ENCODE measurements around the gene TMX1. TPM values are rescaled to one million over a fixed set of nuclear protein-coding genes. Genes with fewer than 3 reads are reported as not detected.
"Not testable (repeated sequence)": the region's sequence is repeated elsewhere in the genome, so short reads cannot be mapped to it uniquely, and the experiment has no call there.

The TMX1 gene
- total and polyA plus RNA-seq, 10 of the 15 experiments (the other 5 are each of a cell fraction or from before 2014, with no cell fraction given): 29.1 to 152 (median 52.0) TPM

- H3K36me3 ChIP-seq (ENCODE audit: control insufficient read depth in 2 of 2, insufficient read depth in 2 of 2, low read length in 1 of 2); H3K27me3 ChIP-seq (replicated peaks in 1 of 2; ENCODE audit: control insufficient read depth in 2 of 2, insufficient read depth in 2 of 2, low read length in 1 of 2); H3K4me2 ChIP-seq (ENCODE audit: control insufficient read depth, insufficient read depth); H4K20me1 ChIP-seq (ENCODE audit: control insufficient read depth, insufficient read depth); H2AFZ ChIP-seq (ENCODE audit: control insufficient read depth, low read depth, low read length); H3K4me3 ChIP-seq; POLR2A ChIA-PET; H3K79me2 ChIP-seq (ENCODE audit: control insufficient read depth, insufficient read depth, low read length); H3K9me3 ChIP-seq (replicated peaks; ENCODE audit: control insufficient read depth, insufficient read depth, low read length); H3K27ac ChIP-seq (ENCODE audit: control insufficient read depth, insufficient read depth); H3K4me1 ChIP-seq (ENCODE audit: control insufficient read depth, insufficient read depth, low read length); DNase-seq (ENCODE audit: low read depth, low spot score); RAD21 ChIA-PET (ENCODE audit: unreplicated experiment); H3K9ac ChIP-seq (ENCODE audit: control insufficient read depth, insufficient read depth, low read length); ATAC-seq; SMC1A ChIA-PET (ENCODE audit: uncharacterized antibody, unreplicated experiment); in situ Hi-C loops (cut with MboI); BruUV-seq (replicated peaks); FAIRE-seq: not testable (repeated sequence)
- CTCF ChIA-PET: interaction anchor here (0.7 kb wide), 1 partner anchor 55 kb away, joined by 3 read pairs; no protein-coding TSS in a partner anchor
- intact Hi-C loops (cut with micrococcal nuclease; ENCODE audit: unreplicated experiment): loop anchor here (5.0 to 10.0 kb wide), 2 partner anchors 271 to 349 kb away; partner anchors contain the start of gene ABHD12B
- 94% methylated on average over 1 of the region's 1 CpG for WGBS (ENCODE audit: insufficient coverage, insufficient replicate concordance, low lambda C conversion rate, missing lambda C conversion rate)
These were observed 16.6 kb upstream of the TMX1 start for GRCh38 chr14:51223463-51223862.

- H3K9me3 ChIP-seq (replicated peaks; ENCODE audit: control insufficient read depth, insufficient read depth, low read length): no peaks in the 10 kb centered on the region; the same call in 2 of the 3 replicates
- intact Hi-C loops (cut with micrococcal nuclease; ENCODE audit: unreplicated experiment) (loop anchor here (5.0 to 10.0 kb wide), 2 partner anchors 272 to 350 kb away; partner anchors contain the start of gene ABHD12B), in situ Hi-C loops (cut with MboI) (no loop called here)
- ChIA-PET POLR2A (no interaction called here), RAD21 (ENCODE audit: unreplicated experiment) (no interaction called here), SMC1A (ENCODE audit: uncharacterized antibody, unreplicated experiment) (no interaction called here), CTCF (no interaction called here)
- no peak overlapping the region for H3K4me3 ChIP-seq
- DNase-seq (ENCODE audit: low read depth, low spot score) (no peak), ATAC-seq (no peak), FAIRE-seq (no peak)
- no peak overlapping the region for H3K4me2 ChIP-seq (ENCODE audit: control insufficient read depth, insufficient read depth)
- no peak overlapping the region for H3K9ac ChIP-seq (ENCODE audit: control insufficient read depth, insufficient read depth, low read length)
- H3K27ac ChIP-seq (ENCODE audit: control insufficient read depth, insufficient read depth): no peak overlapping the region
- no peaks in the 10 kb centered on the region for H3K36me3 ChIP-seq (ENCODE audit: control insufficient read depth in 2 of 2, insufficient read depth in 2 of 2, low read length in 1 of 2)
- TF ChIP-seq MXI1 (IDR thresholded peaks at IDR 0.05; ENCODE audit: low read depth, low read length) (no peak), PML (IDR thresholded peaks at IDR 0.05; ENCODE audit: low read length) (no peak), FOXK2 (IDR thresholded peaks at IDR 0.05) (no peak), MAX (IDR thresholded peaks at IDR 0.05; ENCODE audit: low read depth, low read length) (no peak), KAT2A (conservative IDR thresholded peaks at IDR 0.05; ENCODE audit: control insufficient read depth, low read depth, low read length) (no peak), ZBTB40 (IDR thresholded peaks at IDR 0.05; ENCODE audit: borderline replicate concordance) (no peak), CBFB (IDR thresholded peaks at IDR 0.05; ENCODE audit: low read depth) (no peak), NR2C2 (IDR thresholded peaks at IDR 0.05; ENCODE audit: borderline replicate concordance, control insufficient read depth, insufficient read length, low read depth) (no peak), PKNOX1 (IDR thresholded peaks at IDR 0.05) (no peak), ZSCAN29 (IDR thresholded peaks at IDR 0.05) (no peak), IKZF1 (conservative IDR thresholded peaks at IDR 0.05) (no peak), SRF (IDR thresholded peaks at IDR 0.05; ENCODE audit: low read depth in 2 of 2, low read length in 2 of 2) (no peak), NBN (IDR thresholded peaks at IDR 0.05) (no peak), IRF4 (IDR thresholded peaks at IDR 0.05; ENCODE audit: low read depth, low read length) (no peak), YBX1 (IDR thresholded peaks at IDR 0.05) (no peak)
- WGBS (ENCODE audit: insufficient coverage, insufficient replicate concordance, low lambda C conversion rate, missing lambda C conversion rate): 94% methylated on average over 1 of the region's 1 CpG
- H3K79me2 ChIP-seq (ENCODE audit: control insufficient read depth, insufficient read depth, low read length): no peaks in the 10 kb centered on the region
- BruUV-seq (replicated peaks): no TSS peak
- H3K4me1 ChIP-seq (ENCODE audit: control insufficient read depth, insufficient read depth, low read length): no peaks in the 10 kb centered on the region
- no peaks in the 10 kb centered on the region for H4K20me1 ChIP-seq (ENCODE audit: control insufficient read depth, insufficient read depth)
- no peaks in the 10 kb centered on the region for H3K27me3 ChIP-seq (replicated peaks in 1 of 2; ENCODE audit: control insufficient read depth in 2 of 2, insufficient read depth in 2 of 2, low read length in 1 of 2)
- no peak overlapping the region for H2AFZ ChIP-seq (ENCODE audit: control insufficient read depth, low read depth, low read length)
These were observed 15.5 kb upstream of the TMX1 start for GRCh38 chr14:51224551-51224950.
